Uterus (tissue), 2 donors: ENCODE measurements around the gene EEF1AKMT4.

ENCODE experiments used
- CTCF ChIP-seq, 4 experiments: fragments of 200-600 bp in 2 of 4; fragments of 450-650 bp in 2 of 4; sonication (generic) in 2 of 4; IDR thresholded peaks; one replicate each; pipeline ENCODE4 v1.5.1; 2016 to 2019; ENCODE audit warnings: antibody characterized with exemption in 4 of 4, mild to moderate bottlenecking in 2 of 4, moderate library complexity in 1 of 4
- POLR2A ChIP-seq, 2 donors: fragments of 450-650 bp; IDR thresholded peaks; one replicate each; pipeline ENCODE4 v1.6.1; 2016; ENCODE audit warnings: antibody characterized with exemption in 2 of 2, mild to moderate bottlenecking in 1 of 2, moderate library complexity in 1 of 2

DNA sequence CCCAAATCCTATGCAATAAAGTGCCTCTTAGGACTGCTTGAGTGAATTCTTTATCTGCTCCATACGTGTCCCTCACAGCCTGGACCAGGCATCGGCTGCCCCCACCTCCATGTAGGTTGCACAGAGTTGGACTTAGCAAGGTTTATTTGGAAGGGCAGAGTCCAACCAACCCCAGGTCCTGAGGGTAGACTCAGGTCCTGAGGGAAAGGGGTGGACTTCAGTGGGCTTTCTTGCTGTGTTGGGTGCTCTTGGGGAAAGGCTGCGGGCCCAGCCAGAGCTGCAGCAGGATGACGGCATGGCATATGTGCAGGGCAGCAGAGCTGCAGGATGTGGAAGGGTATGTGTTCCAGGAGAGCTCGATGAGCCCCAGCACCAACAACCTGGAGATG lies 7.2 kb upstream of the EEF1AKMT4 start:
- TF ChIP-seq POLR2A (IDR thresholded peaks at IDR 0.05) (no peak), CTCF (IDR thresholded peaks at IDR 0.05) (no peak)
